A549 treated with ZK216348 at 1 μM for 4 hours (cell line): ENCODE data around the gene ERICH4. TPM values are rescaled to one million over a fixed set of nuclear protein-coding genes. Genes with fewer than 3 reads are reported as not detected.

Experiments used
- total RNA-seq: library from RNA; stranded (reverse); fragments of 200-300 nt; extraction: Qiagen RNA extraction; gene quantifications from 5 replicates; pipeline ENCODE4 v1.2.3, GENCODE V29; 2022; ENCODE audit warnings: low read depth

ERICH4 gene
- total RNA-seq = not detected in 5 replicates

GRCh38 chr19:41442473-41443355 lies at the start of gene ERICH4:
Gene ERICH4 (plus strand): TSS chr19:41443156. CDS start chr19:41443170, 14 bp downstream.

GRCh38 chr19:41397086-41398049 lies 45.6 kb upstream of the ERICH4 start, which contains the start of the genes BCKDHA and EXOSC5:
Gene BCKDHA (plus strand): TSS chr19:41397818. CDS start chr19:41397828, 10 bp downstream.
Gene EXOSC5 (minus strand): TSS chr19:41397359. CDS start chr19:41397328, 31 bp downstream.

DNA sequence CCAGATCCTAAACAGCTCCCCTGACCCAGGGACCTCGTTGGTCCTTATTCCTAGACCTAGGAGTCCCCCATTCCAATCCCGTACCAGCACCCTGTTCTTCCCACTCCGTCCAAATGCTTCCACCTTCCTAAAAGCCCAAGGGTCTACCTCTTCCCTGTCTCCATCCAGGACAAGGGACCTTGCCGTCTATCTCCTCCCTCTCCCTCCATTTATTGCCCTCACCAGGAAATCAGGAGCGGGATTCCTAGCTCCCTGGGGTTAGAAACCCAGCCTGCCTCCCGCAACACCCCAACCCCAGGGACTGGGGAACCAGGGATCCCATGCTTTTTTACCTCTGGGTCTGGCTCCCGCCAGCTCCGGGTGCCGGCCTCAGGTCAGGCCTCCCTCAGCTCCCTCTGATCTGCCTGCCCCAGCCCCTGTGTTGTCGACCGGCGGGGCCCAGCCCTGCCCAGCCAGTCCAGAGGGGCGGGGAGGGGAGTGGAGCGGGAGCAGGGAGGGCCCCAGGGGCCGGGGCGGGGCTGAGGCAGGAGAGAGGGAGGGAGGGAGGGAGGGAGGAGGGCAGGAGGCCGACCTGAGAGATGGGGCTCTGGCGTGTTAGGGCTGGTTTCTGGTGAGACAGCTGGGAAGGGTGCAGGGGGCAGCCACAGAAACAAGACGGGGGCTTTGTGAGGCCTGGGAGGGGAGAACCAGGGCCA lies 15.9 kb upstream of the ERICH4 start, which contains the start of gene B3GNT8:
Gene B3GNT8 (minus strand): TSS at position 423 of the 695 bp plus-strand sequence. CDS start 596 bp downstream, outside the sequence.

DNA sequence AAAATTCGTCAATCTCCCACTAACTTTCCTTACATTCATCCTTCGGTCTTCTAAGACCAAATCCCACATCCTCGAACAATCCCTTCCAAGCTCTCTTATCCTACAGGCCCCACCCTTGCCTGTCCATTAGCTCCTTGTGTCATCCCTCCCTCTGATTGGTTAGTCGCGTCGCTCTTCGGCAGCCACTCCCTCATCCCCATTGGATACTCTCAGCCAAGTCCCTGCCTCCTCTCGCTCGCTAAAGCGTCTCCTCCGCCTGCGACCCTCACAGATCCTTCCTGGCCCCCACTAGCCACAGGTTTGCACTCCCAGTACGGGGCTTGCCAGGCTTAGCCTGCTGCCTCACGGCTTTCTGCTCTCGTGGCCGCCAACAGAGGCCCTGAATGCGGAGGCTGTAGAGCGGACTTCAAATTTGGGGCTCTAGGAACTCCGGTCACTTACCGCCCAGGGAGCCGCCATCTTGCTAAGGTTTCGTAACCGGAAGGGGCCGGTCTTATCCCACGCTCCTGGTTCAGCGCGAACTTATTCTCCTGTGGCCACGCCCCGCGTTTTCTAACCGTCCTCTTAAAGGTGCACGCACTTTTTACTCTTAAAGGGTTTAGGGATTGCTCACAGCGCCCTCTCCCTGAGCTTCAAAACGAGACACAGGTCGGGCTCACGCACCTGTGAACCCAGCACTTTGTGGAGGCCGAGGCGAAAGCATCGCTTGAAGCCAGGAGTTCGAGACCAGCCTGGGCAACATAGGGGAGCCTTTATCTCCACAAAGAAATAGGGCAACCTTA lies 3.3 kb upstream of the ERICH4 start, which contains the start of gene DMAC2:
Gene DMAC2 (minus strand): TSS at position 472 of the 782 bp plus-strand sequence. CDS start 13 bp downstream, at position 459.

Other genes starting within 250 kb of the ERICH4 start
- 16.4 to 27.1 TPM (median 24.1 TPM) in 5 replicates for gene CYP2S1, start 249.9 kb upstream of the ERICH4 start, total RNA-seq
- gene AXL, start 223.9 kb upstream of the ERICH4 start, total RNA-seq = 97.4 to 134 TPM (median 119 TPM) in 5 replicates
- gene HNRNPUL1, start 178.8 kb upstream of the ERICH4 start, total RNA-seq = 302 to 342 TPM (median 315 TPM) in 5 replicates
- 27.6 to 48.1 TPM (median 43.8 TPM) in 5 replicates for gene CCDC97, start 133.0 kb upstream of the ERICH4 start, total RNA-seq
- gene TGFB1, start 89.2 kb upstream of the ERICH4 start, total RNA-seq = 110 to 153 TPM (median 149 TPM) in 5 replicates
- 22.7 to 35.3 TPM (median 29.5 TPM) in 5 replicates for gene B9D2, start 79.0 kb upstream of the ERICH4 start, total RNA-seq
- 2.5 to 5.4 TPM (median 4.8 TPM) in 5 replicates for gene TMEM91, start 66.6 kb upstream of the ERICH4 start, total RNA-seq
- gene EXOSC5, start 45.8 kb upstream of the ERICH4 start, total RNA-seq = 64.5 to 99.5 TPM (median 88.6 TPM) in 5 replicates
- 36.9 to 45.2 TPM (median 40.6 TPM) in 5 replicates for gene BCKDHA, start 45.3 kb upstream of the ERICH4 start, total RNA-seq
- gene B3GNT8, start 15.8 kb upstream of the ERICH4 start, total RNA-seq = 0.08 to 0.14 TPM (median 0.12 TPM) in 3 of 5 replicates, not detected in the others
- 103 to 114 TPM (median 109 TPM) in 5 replicates for gene DMAC2, start 3.2 kb upstream of the ERICH4 start, total RNA-seq
- gene CEACAM21, start 133.0 kb downstream of the ERICH4 start, total RNA-seq = not detected in 5 replicates
- not detected in 5 replicates for gene CEACAM4, start 183.9 kb downstream of the ERICH4 start, total RNA-seq
- not detected in 5 replicates for gene CEACAM7, start 245.1 kb downstream of the ERICH4 start, total RNA-seq